Esophagus (tissue), 2 donors: ENCODE measurements around the gene FMN2. TPM values are rescaled to one million over a fixed set of nuclear protein-coding genes. Genes with fewer than 3 reads are reported as not detected.

Source experiments
- H3K27ac ChIP-seq, 2 donors: one replicate each; pipeline ENCODE4 v1.5.1; 2013; ENCODE audit warnings: low read depth in 2 of 2, mild to moderate bottlenecking in 2 of 2, inconsistent platforms in 1 of 2, low read length in 1 of 2, moderate library complexity in 1 of 2
- H3K27me3 ChIP-seq, 2 donors: one replicate each; pipeline ENCODE4 v1.6.1; 2013; ENCODE audit warnings: low read length in 2 of 2, control low read depth in 1 of 2, mild to moderate bottlenecking in 1 of 2; ENCODE audit not compliant: insufficient read depth in 2 of 2, control insufficient read depth in 1 of 2
- H3K36me3 ChIP-seq, 2 donors: one replicate each; pipeline ENCODE4 v1.6.1; 2013; ENCODE audit warnings: low read length in 1 of 2; ENCODE audit not compliant: control insufficient read depth in 2 of 2, insufficient read depth in 2 of 2
- H3K4me1 ChIP-seq, 2 donors: one replicate each; pipeline ENCODE4 v1.6.1; 2013; ENCODE audit warnings: low read length in 1 of 2; ENCODE audit not compliant: control insufficient read depth in 2 of 2, insufficient read depth in 2 of 2
- H3K4me3 ChIP-seq, 2 donors: one replicate each; pipeline ENCODE4 v1.5.1; 2013; ENCODE audit warnings: low read length in 2 of 2, mild to moderate bottlenecking in 2 of 2, low read depth in 1 of 2, moderate library complexity in 1 of 2
- H3K9me3 ChIP-seq, 2 donors: one replicate each; pipeline ENCODE4 v1.6.1; 2013; ENCODE audit warnings: mild to moderate bottlenecking in 2 of 2, low read depth in 1 of 2, low read length in 1 of 2, moderate library complexity in 1 of 2; ENCODE audit not compliant: control insufficient read depth in 2 of 2, insufficient read depth in 1 of 2
- WGBS, 2 donors: extraction: QIAGEN DNeasy Blood & Tissue Kit; methylation state at CpG; one replicate each; pipeline ENCODE4 v1.1.7; 2013; 5-methylcytosine and 5-hydroxymethylcytosine counted together
- polyA plus RNA-seq, 2 donors: library from polyadenylated mRNA; stranded (reverse); fragments of 200-250 nt; gene quantifications; one replicate each; pipeline ENCODE4 v1.2.3, GENCODE V29; 2013
- donor health status: healthy with polysubstance abuse.
- donor health status: Bipolar disorder and iron deficiency.

The FMN2 gene
- polyA plus RNA-seq, 2 donors = 0.11 to 0.16 TPM

- H3K9me3 ChIP-seq = peaks cover 0 to 2% of the 10 kb centered on the region in 2 donors
- no peak overlapping the region for H3K4me3 ChIP-seq
- no peak overlapping the region for H3K27ac ChIP-seq
- no peaks in the 10 kb centered on the region for H3K36me3 ChIP-seq
- peaks cover 0 to 3% of the 10 kb centered on the region in 2 donors for H3K4me1 ChIP-seq
- WGBS, 2 donors = 84 to 85% methylated on average over 9 of the region's 9 CpGs
- H3K27me3 ChIP-seq = no peaks in the 10 kb centered on the region
These were observed 275.0 kb downstream of the FMN2 start for GRCh38 chr1:240366636-240367035.

GRCh38 chr1:240385551-240385950, 293.9 kb downstream of the FMN2 start:
- H3K27me3 ChIP-seq = no peaks in the 10 kb centered on the region
- H3K27ac ChIP-seq = no peak overlapping the region
- H3K4me3 ChIP-seq = no peak overlapping the region
- no peaks in the 10 kb centered on the region for H3K4me1 ChIP-seq
- H3K36me3 ChIP-seq = no peaks in the 10 kb centered on the region
- no peaks in the 10 kb centered on the region for H3K9me3 ChIP-seq
- WGBS, 2 donors = 71% methylated on average over 5 of the region's 5 CpGs

GRCh38 chr1:240385985-240386978, 294.6 kb downstream of the FMN2 start:
- H3K4me1 ChIP-seq = no peaks in the 10 kb centered on the region
- no peak overlapping the region for H3K27ac ChIP-seq
- 60 to 69% methylated on average over 7 of the region's 7 CpGs for WGBS, 2 donors
- H3K9me3 ChIP-seq = no peaks in the 10 kb centered on the region
- no peaks in the 10 kb centered on the region for H3K36me3 ChIP-seq
- H3K4me3 ChIP-seq = no peak overlapping the region
- no peaks in the 10 kb centered on the region for H3K27me3 ChIP-seq

- H3K27me3 ChIP-seq = no peaks in the 10 kb centered on the region
- H3K9me3 ChIP-seq = no peaks in the 10 kb centered on the region
- no peak overlapping the region for H3K27ac ChIP-seq
- no peaks in the 10 kb centered on the region for H3K4me1 ChIP-seq
- 49 to 56% methylated on average over 2 of the region's 2 CpGs for WGBS, 2 donors
- no peaks in the 10 kb centered on the region for H3K36me3 ChIP-seq
- no peak overlapping the region for H3K4me3 ChIP-seq
These were observed 295.4 kb downstream of the FMN2 start for GRCh38 chr1:240387051-240387450.

- H3K27ac ChIP-seq = no peak overlapping the region
- no peaks in the 10 kb centered on the region for H3K4me1 ChIP-seq
- peaks cover 0 to 2% of the 10 kb centered on the region in 2 donors for H3K9me3 ChIP-seq
- H3K27me3 ChIP-seq = no peaks in the 10 kb centered on the region
- 66 to 72% methylated on average over 2 of the region's 2 CpGs for WGBS, 2 donors
- no peak overlapping the region for H3K4me3 ChIP-seq
- no peaks in the 10 kb centered on the region for H3K36me3 ChIP-seq
These were observed 300.1 kb downstream of the FMN2 start for GRCh38 chr1:240391660-240392260.

- 90 to 91% methylated on average over 4 of the region's 4 CpGs for WGBS, 2 donors
- H3K4me3 ChIP-seq = no peak overlapping the region
- no peak overlapping the region for H3K27ac ChIP-seq
- H3K9me3 ChIP-seq = peaks cover 0 to 2% of the 10 kb centered on the region in 2 donors
- H3K27me3 ChIP-seq = no peaks in the 10 kb centered on the region
- H3K36me3 ChIP-seq = no peaks in the 10 kb centered on the region
- H3K4me1 ChIP-seq = no peaks in the 10 kb centered on the region
These were observed 302.7 kb downstream of the FMN2 start for GRCh38 chr1:240394353-240394752.

- H3K36me3 ChIP-seq = no peaks in the 10 kb centered on the region
- no peak overlapping the region for H3K4me3 ChIP-seq
- no peaks in the 10 kb centered on the region for H3K27me3 ChIP-seq
- peaks cover 0 to 2% of the 10 kb centered on the region in 2 donors for H3K9me3 ChIP-seq
- H3K27ac ChIP-seq = no peak overlapping the region
- no peaks in the 10 kb centered on the region for H3K4me1 ChIP-seq
- WGBS, 2 donors = 68 to 73% methylated on average over 1 of the region's 1 CpG
These were observed 303.7 kb downstream of the FMN2 start for GRCh38 chr1:240395336-240395735.

GRCh38 chr1:240399381-240399780, 307.7 kb downstream of the FMN2 start:
- H3K4me1 ChIP-seq = no peaks in the 10 kb centered on the region
- H3K4me3 ChIP-seq = no peak overlapping the region
- no peaks in the 10 kb centered on the region for H3K36me3 ChIP-seq
- 57 to 67% methylated on average over 6 of the region's 6 CpGs for WGBS, 2 donors
- no peaks in the 10 kb centered on the region for H3K27me3 ChIP-seq
- no peaks in the 10 kb centered on the region for H3K9me3 ChIP-seq
- no peak overlapping the region for H3K27ac ChIP-seq

- 42 to 43% methylated on average over 4 of the region's 4 CpGs for WGBS, 2 donors
- H3K27ac ChIP-seq = no peak overlapping the region
- H3K36me3 ChIP-seq = no peaks in the 10 kb centered on the region
- H3K27me3 ChIP-seq = no peaks in the 10 kb centered on the region
- H3K4me1 ChIP-seq = no peaks in the 10 kb centered on the region
- H3K9me3 ChIP-seq = peaks cover 0 to 3% of the 10 kb centered on the region in 2 donors
- H3K4me3 ChIP-seq = no peak overlapping the region
These were observed 310.0 kb downstream of the FMN2 start for GRCh38 chr1:240401731-240402130.
